BE2C (cell line): ENCODE measurements around the gene SYT1.

ENCODE experiments used
- DNase-seq: peaks from one replicate; pipeline ENCODE4 v3.0.0-alpha.2; 2020
- H3K27me3 ChIP-seq: fragments of 250-450 bp; sonication (Bioruptor Pico); 2 replicates; pipeline ENCODE4 v1.5.1; 2020; ENCODE audit warnings: mild to moderate bottlenecking
- H3K36me3 ChIP-seq: fragments of 250-450 bp; sonication (Bioruptor Pico); 2 replicates; pipeline ENCODE4 v1.5.1; 2020; ENCODE audit warnings: mild to moderate bottlenecking
- H3K4me1 ChIP-seq: fragments of 250-450 bp; sonication (Bioruptor Pico); 2 replicates; pipeline ENCODE4 v1.5.1; 2020
- H3K4me3 ChIP-seq: 2 replicates; pipeline ENCODE4 v1.5.1; 2011; ENCODE audit warnings: low read depth, low read length
- H3K9me3 ChIP-seq: fragments of 250-450 bp; sonication (Bioruptor Pico); 2 replicates; pipeline ENCODE4 v1.5.1; 2020
- CTCF ChIP-seq: IDR thresholded peaks from 2 replicates; pipeline ENCODE4 v1.5.1; 2012; ENCODE audit warnings: mild to moderate bottlenecking, low read depth, low read length

The SYT1 gene

GRCh38 chr12:79006306-79006705 is 141.7 kb downstream of the SYT1 start:
- no peaks in the 10 kb centered on the region for H3K9me3 ChIP-seq
- no peak for DNase-seq
- peaks cover 16% of the 10 kb centered on the region for H3K4me1 ChIP-seq
- peaks cover 65% of the 10 kb centered on the region for H3K36me3 ChIP-seq
- H3K4me3 ChIP-seq, result no peak overlapping the region
- no peaks in the 10 kb centered on the region for H3K27me3 ChIP-seq
- peak; percentile 27 for TF ChIP-seq CTCF

GRCh38 chr12:79008591-79008990 is 144.0 kb downstream of the SYT1 start:
- H3K27me3 ChIP-seq, result no peaks in the 10 kb centered on the region
- peaks cover 13% of the 10 kb centered on the region for H3K4me1 ChIP-seq
- no peaks in the 10 kb centered on the region for H3K9me3 ChIP-seq
- DNase-seq, result no peak
- H3K36me3 ChIP-seq, result peaks cover 73% of the 10 kb centered on the region
- no peak overlapping the region for H3K4me3 ChIP-seq
- TF ChIP-seq CTCF, result no peak

- TF ChIP-seq CTCF, result no peak
- Histone ChIP-seq H3K27me3 (no peaks in the 10 kb centered on the region), H3K9me3 (no peaks in the 10 kb centered on the region), H3K4me3 (no peak overlapping the region), H3K4me1 (peaks cover 12% of the 10 kb centered on the region), H3K36me3 (peaks cover 57% of the 10 kb centered on the region)
- DNase-seq, result no peak
Measured at GRCh38 chr12:79012636-79013035, 148.1 kb downstream of the SYT1 start.

- no peaks in the 10 kb centered on the region for H3K9me3 ChIP-seq
- H3K4me3 ChIP-seq, result no peak overlapping the region
- H3K4me1 ChIP-seq, result peaks cover 17% of the 10 kb centered on the region
- no peak for DNase-seq
- TF ChIP-seq CTCF, result no peak
- H3K36me3 ChIP-seq, result peaks cover 33% of the 10 kb centered on the region
- H3K27me3 ChIP-seq, result no peaks in the 10 kb centered on the region
Measured at GRCh38 chr12:79016181-79016580, 151.6 kb downstream of the SYT1 start.

GRCh38 chr12:79019672-79020071 is 155.1 kb downstream of the SYT1 start:
- peaks cover 15% of the 10 kb centered on the region for H3K36me3 ChIP-seq
- no peak for DNase-seq
- TF ChIP-seq CTCF, result no peak
- no peaks in the 10 kb centered on the region for H3K27me3 ChIP-seq
- peak overlapping the region; percentile 26 for H3K4me3 ChIP-seq
- H3K9me3 ChIP-seq, result no peaks in the 10 kb centered on the region
- peaks cover 40% of the 10 kb centered on the region for H3K4me1 ChIP-seq

- Histone ChIP-seq H3K4me1 (peaks cover 41% of the 10 kb centered on the region), H3K9me3 (no peaks in the 10 kb centered on the region), H3K36me3 (peaks cover 19% of the 10 kb centered on the region), H3K4me3 (no peak overlapping the region), H3K27me3 (no peaks in the 10 kb centered on the region)
- DNase-seq, result peak; percentile 56
- TF ChIP-seq CTCF, result no peak
Measured at GRCh38 chr12:79020106-79020505, 155.5 kb downstream of the SYT1 start.
